ENCODE measurements around the gene SPOCK1. TPM values are rescaled to one million over a fixed set of nuclear protein-coding genes. Genes with fewer than 3 reads are reported as not detected.

The SPOCK1 gene
- total RNA-seq, 1 donor from 2014 or later: 900 TPM

DNA sequence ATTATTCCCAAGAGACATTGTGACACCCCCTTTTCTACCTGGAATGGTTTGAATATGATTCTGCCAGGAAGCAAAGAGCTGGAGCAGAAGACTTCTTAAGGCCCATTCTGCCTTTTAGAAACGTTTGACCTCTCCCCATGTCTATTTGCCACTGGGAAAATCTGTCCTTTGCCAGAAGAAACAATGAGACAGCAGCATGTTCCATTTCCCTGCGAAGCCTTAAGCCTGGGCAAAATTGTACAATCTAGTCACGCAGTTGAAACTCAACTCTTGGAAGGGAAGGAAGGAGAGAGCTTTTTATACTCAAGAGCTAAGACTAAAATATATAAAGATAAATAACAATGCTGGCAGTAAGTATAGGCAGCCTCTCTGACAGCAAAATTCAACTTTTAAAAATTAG, 22.1 kb upstream of the SPOCK1 start:
- DNase-seq (ENCODE audit: extremely low spot score, unreplicated experiment): no peak
- TF ChIP-seq, protein P1, sequence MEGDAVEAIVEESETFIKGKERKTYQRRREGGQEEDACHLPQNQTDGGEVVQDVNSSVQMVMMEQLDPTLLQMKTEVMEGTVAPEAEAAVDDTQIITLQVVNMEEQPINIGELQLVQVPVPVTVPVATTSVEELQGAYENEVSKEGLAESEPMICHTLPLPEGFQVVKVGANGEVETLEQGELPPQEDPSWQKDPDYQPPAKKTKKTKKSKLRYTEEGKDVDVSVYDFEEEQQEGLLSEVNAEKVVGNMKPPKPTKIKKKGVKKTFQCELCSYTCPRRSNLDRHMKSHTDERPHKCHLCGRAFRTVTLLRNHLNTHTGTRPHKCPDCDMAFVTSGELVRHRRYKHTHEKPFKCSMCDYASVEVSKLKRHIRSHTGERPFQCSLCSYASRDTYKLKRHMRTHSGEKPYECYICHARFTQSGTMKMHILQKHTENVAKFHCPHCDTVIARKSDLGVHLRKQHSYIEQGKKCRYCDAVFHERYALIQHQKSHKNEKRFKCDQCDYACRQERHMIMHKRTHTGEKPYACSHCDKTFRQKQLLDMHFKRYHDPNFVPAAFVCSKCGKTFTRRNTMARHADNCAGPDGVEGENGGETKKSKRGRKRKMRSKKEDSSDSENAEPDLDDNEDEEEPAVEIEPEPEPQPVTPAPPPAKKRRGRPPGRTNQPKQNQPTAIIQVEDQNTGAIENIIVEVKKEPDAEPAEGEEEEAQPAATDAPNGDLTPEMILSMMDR (IDR thresholded peaks at IDR 0.05): no peak
- Mint-ChIP-seq H3K9me3 (ENCODE audit: unreplicated experiment) (no peaks in the 10 kb centered on the region), H3K36me3 (ENCODE audit: unreplicated experiment) (no peaks in the 10 kb centered on the region), H3K4me3 (ENCODE audit: unreplicated experiment) (no peak overlapping the region), H3K27ac (ENCODE audit: unreplicated experiment) (no peak overlapping the region), H3K27me3 (ENCODE audit: unreplicated experiment) (peaks cover 23% of the 10 kb centered on the region), H3K4me1 (ENCODE audit: unreplicated experiment) (no peaks in the 10 kb centered on the region)

DNA sequence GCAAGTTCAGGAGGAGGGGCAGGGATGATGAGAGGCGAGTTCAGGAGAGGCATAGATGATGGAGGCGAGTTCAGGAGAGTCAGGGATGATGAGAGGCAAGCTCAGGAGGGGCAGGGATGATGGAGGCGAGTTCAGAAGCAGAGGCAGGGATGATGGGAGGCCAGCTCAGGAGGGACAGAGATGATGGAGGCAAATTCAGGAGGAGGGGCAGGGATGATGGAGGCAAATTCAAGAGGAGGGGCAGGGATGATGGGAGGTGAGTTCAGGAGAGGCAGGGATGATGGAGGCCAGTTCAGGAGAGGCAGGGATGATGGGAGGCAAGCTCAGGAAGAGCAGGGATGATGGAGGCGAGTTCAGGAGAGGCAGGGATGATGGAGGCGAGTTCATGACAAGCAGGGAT, 17.8 kb upstream of the SPOCK1 start:
- no peak overlapping the region for H3K4me3 Mint-ChIP-seq (ENCODE audit: unreplicated experiment)
- peaks cover 35% of the 10 kb centered on the region for H3K27me3 Mint-ChIP-seq (ENCODE audit: unreplicated experiment)
- peaks cover under 1% of the 10 kb centered on the region for H3K9me3 Mint-ChIP-seq (ENCODE audit: unreplicated experiment)
- DNase-seq (ENCODE audit: extremely low spot score, unreplicated experiment): no peak
- H3K36me3 Mint-ChIP-seq (ENCODE audit: unreplicated experiment): no peaks in the 10 kb centered on the region
- TF ChIP-seq, protein P1 (IDR thresholded peaks at IDR 0.05): no peak
- H3K4me1 Mint-ChIP-seq (ENCODE audit: unreplicated experiment): no peaks in the 10 kb centered on the region
- no peak overlapping the region for H3K27ac Mint-ChIP-seq (ENCODE audit: unreplicated experiment)

DNA sequence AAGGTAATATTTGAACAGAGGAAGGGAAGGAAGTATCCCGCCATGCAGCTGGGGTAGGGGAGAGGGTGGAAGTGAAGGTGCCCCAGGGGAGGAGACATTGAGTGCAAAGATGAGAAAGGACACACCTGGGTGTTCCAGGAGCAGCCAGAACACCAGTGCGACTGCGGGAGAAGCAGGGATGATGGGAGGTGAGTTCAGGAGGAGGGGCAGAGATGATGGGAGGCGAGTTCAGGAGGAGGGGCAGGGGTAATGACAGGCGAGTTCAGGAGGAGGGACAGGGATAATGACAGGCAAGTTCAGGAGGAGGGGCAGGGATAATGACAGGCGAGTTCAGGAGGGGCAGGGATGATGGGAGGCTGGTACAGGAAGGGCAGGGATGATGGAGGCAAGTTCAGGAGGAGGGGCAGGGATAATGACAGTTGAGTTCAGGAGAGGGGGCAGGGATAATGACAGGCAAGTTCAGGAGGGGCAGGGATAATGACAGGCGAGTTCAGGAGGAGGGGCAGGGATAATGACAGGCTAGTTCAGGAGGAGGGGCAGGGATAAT, 17.2 kb upstream of the SPOCK1 start:
- Mint-ChIP-seq H3K36me3 (ENCODE audit: unreplicated experiment) (no peaks in the 10 kb centered on the region), H3K27ac (ENCODE audit: unreplicated experiment) (no peak overlapping the region), H3K27me3 (ENCODE audit: unreplicated experiment) (peaks cover 39% of the 10 kb centered on the region), H3K4me1 (ENCODE audit: unreplicated experiment) (no peaks in the 10 kb centered on the region), H3K4me3 (ENCODE audit: unreplicated experiment) (no peak overlapping the region), H3K9me3 (ENCODE audit: unreplicated experiment) (peaks cover 7% of the 10 kb centered on the region)
- DNase-seq (ENCODE audit: extremely low spot score, unreplicated experiment): no peak
- TF ChIP-seq, protein P1 (IDR thresholded peaks at IDR 0.05): no peak

DNA sequence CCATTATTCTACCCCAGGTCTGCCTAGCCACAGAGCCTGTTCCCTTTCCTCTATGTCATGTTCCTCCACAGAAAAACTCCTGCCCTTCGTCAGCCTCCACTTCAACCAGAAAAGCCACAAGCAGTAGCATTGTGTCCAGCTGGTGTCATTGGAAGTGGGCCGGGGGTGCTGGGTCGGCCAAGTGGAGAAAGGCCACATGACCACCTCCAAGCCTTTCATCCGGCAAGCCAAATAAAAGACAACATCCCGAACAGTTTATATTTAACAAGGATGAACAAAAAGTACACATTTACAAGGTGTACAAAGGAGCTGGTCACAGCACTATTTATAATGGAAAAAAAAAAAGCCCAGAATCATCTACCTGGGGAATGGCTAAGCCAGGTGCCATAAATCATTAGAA, 16.1 kb upstream of the SPOCK1 start:
- Mint-ChIP-seq H3K27me3 (ENCODE audit: unreplicated experiment) (peaks cover 44% of the 10 kb centered on the region), H3K9me3 (ENCODE audit: unreplicated experiment) (peaks cover 7% of the 10 kb centered on the region), H3K4me3 (ENCODE audit: unreplicated experiment) (no peak overlapping the region), H3K36me3 (ENCODE audit: unreplicated experiment) (no peaks in the 10 kb centered on the region), H3K4me1 (ENCODE audit: unreplicated experiment) (no peaks in the 10 kb centered on the region), H3K27ac (ENCODE audit: unreplicated experiment) (no peak overlapping the region)
- DNase-seq (ENCODE audit: extremely low spot score, unreplicated experiment): no peak
- TF ChIP-seq, protein P1 (IDR thresholded peaks at IDR 0.05): no peak

DNA sequence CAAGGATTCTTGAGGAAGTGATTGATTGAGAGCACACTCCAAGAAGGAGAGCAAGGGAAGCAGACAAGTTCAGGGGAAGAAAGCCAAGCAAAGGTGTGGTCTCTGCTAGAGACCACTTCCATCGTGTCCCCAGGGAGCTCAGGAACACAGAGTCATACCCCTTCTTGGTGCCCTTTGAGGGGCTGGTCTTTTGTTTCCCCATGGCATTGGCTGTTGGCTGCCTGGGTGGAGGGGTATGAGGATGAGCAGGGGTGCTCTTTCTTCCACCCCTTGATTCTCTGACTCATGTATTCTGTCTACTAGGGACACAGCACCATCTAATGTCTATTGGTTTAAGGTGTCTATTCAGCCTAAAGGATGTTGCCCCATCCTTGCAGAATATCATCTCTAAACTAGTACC, 11.5 kb upstream of the SPOCK1 start:
- TF ChIP-seq, protein P1 (IDR thresholded peaks at IDR 0.05): no peak
- Mint-ChIP-seq H3K27ac (ENCODE audit: unreplicated experiment) (no peak overlapping the region), H3K27me3 (ENCODE audit: unreplicated experiment) (peaks cover 29% of the 10 kb centered on the region), H3K36me3 (ENCODE audit: unreplicated experiment) (no peaks in the 10 kb centered on the region), H3K4me3 (ENCODE audit: unreplicated experiment) (no peak overlapping the region), H3K9me3 (ENCODE audit: unreplicated experiment) (peaks cover 7% of the 10 kb centered on the region), H3K4me1 (ENCODE audit: unreplicated experiment) (peaks cover 4% of the 10 kb centered on the region)
- peak; percentile 62 for DNase-seq (ENCODE audit: extremely low spot score, unreplicated experiment)

Measured in osteocyte (in vitro differentiated cells).